ENCODE measurements around the gene RBL2. TPM values are rescaled to one million over a fixed set of nuclear protein-coding genes. Genes with fewer than 3 reads are reported as not detected.
"Not testable (repeated sequence)": the region's sequence is repeated elsewhere in the genome, so short reads cannot be mapped to it uniquely, and the experiment has no call there.

RBL2 gene
- total and polyA plus RNA-seq, 9 donors, result 48.0 to 88.7 (median 71.7) TPM

DNA sequence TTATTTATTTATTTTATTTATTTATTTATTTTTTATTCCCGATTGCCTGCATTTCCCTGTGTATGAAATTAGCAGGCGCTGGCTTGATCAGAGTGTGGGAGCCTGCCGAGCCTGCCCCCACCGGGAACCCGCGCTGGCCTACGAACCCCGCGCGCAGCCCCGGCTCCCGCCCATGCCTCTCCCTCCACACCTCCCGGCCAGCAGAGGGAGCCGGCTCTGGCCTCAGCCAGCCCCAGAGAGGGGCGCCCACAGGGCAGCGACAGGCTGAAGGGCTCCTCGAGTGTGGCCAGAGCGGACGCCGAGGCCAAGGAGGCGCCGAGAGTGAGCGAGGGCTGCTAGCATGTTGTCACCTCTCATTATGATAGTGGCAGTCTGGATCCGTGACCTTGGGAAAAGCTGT, 13.0 kb upstream of the RBL2 start:
- H3K36me3 ChIP-seq, result no peaks in the 10 kb centered on the region
- H3K4me1 ChIP-seq (ENCODE audit: insufficient read depth), result no peaks in the 10 kb centered on the region
- WGBS, 3 donors, result 94 to 95% (median 94%) methylated on average over 24 of the region's 24 CpGs
- no peak for TF ChIP-seq CTCF (IDR thresholded peaks at IDR 0.05)
- no peak for TF ChIP-seq POLR2A (IDR thresholded peaks at IDR 0.05)
- no peak for TF ChIP-seq EP300 (IDR thresholded peaks at IDR 0.05)
- H3K27me3 ChIP-seq, result no peaks in the 10 kb centered on the region
- H3K27ac ChIP-seq, result no peak overlapping the region
- intact Hi-C loops (cut with DNase I), result no loop called here
- H3K9me3 ChIP-seq, result no peaks in the 10 kb centered on the region
- DNase-seq, result no peak
- H3K4me3 ChIP-seq, result no peak overlapping the region

- H3K27ac ChIP-seq; intact Hi-C loops (cut with DNase I); H3K4me1 ChIP-seq (ENCODE audit: insufficient read depth); H3K27me3 ChIP-seq; H3K36me3 ChIP-seq; H3K4me3 ChIP-seq; DNase-seq; H3K9me3 ChIP-seq: not testable (repeated sequence)
- 85 to 97% (median 89%) methylated on average over 1 of the region's 1 CpG for WGBS, 3 donors
Measured at GRCh38 chr16:53423968-53424367, 10.3 kb upstream of the RBL2 start.

DNA sequence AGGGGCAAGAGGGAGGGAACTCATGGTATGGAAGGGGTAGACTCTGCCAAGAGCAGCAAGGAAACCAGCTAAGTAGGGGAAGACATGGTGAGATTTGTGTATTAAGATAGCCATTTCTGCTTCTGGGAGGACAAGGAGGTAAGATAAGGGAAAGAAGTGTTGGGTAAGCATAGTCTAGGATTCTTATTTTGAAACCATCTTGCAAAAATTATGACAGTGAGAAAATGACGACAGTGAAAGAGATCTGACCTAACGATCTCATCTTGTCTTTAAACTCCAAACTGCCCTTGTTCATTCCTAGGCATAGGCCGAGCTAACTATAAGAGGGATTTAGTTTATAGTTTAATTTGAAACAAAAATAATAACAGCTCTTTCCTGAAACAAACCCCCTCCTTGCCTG, 5.6 kb upstream of the RBL2 start:
- H3K27ac ChIP-seq, result no peak overlapping the region
- no peak overlapping the region for H3K4me3 ChIP-seq
- no peaks in the 10 kb centered on the region for H3K36me3 ChIP-seq
- H3K27me3 ChIP-seq, result no peaks in the 10 kb centered on the region
- WGBS, 3 donors, result 66 to 72% (median 71%) methylated on average over 3 of the region's 3 CpGs
- H3K9me3 ChIP-seq, result peaks cover 0 to 6% of the 10 kb centered on the region in 2 donors
- TF ChIP-seq EP300 (IDR thresholded peaks at IDR 0.05), result no peak
- TF ChIP-seq CTCF (IDR thresholded peaks at IDR 0.05), result no peak
- no peak for TF ChIP-seq POLR2A (IDR thresholded peaks at IDR 0.05)
- intact Hi-C loops (cut with DNase I), result no loop called here
- no peak for DNase-seq
- H3K4me1 ChIP-seq (ENCODE audit: insufficient read depth), result no peaks in the 10 kb centered on the region

GRCh38 chr16:53429221-53429943, 4.9 kb upstream of the RBL2 start:
- Histone ChIP-seq H3K4me1 (ENCODE audit: insufficient read depth) (no peaks in the 10 kb centered on the region), H3K4me3 (no peak overlapping the region), H3K27ac (no peak overlapping the region), H3K36me3 (no peaks in the 10 kb centered on the region), H3K9me3 (peaks cover 0 to 6% of the 10 kb centered on the region in 2 donors), H3K27me3 (no peaks in the 10 kb centered on the region)
- whole genome bisulfite sequencing, 3 donors, result 75 to 83% (median 79%) methylated on average over 4 of the region's 4 CpGs
- TF ChIP-seq POLR2A (IDR thresholded peaks at IDR 0.05) (no peak), CTCF (IDR thresholded peaks at IDR 0.05) (no peak), EP300 (IDR thresholded peaks at IDR 0.05) (no peak)
- intact Hi-C loops (cut with DNase I), result no loop called here
- DNase-seq, result no peak

- Histone ChIP-seq H3K9me3 (peaks cover 0 to 6% of the 10 kb centered on the region in 2 donors), H3K4me1 (ENCODE audit: insufficient read depth) (no peaks in the 10 kb centered on the region), H3K27me3 (no peaks in the 10 kb centered on the region), H3K27ac (no peak overlapping the region), H3K36me3 (no peaks in the 10 kb centered on the region), H3K4me3 (no peak overlapping the region)
- intact Hi-C loops (cut with DNase I), result loop anchor here in 1 of 4 donors (10.0 kb wide), 1 partner anchor 376 kb away; the partner anchor contains the start of genes CHD9 and CHD9NB
- no peak for TF ChIP-seq EP300 (IDR thresholded peaks at IDR 0.05)
- TF ChIP-seq CTCF (IDR thresholded peaks at IDR 0.05), result no peak
- TF ChIP-seq POLR2A (IDR thresholded peaks at IDR 0.05), result no peak
- WGBS, 3 donors, result 75 to 89% (median 81%) methylated on average over 1 of the region's 1 CpG
- no peak for DNase-seq
Measured at GRCh38 chr16:53430363-53430762, 3.9 kb upstream of the RBL2 start.

Data from ovary (tissue), 9 donors.